ENCODE data around the gene KIRREL3. TPM values are rescaled to one million over a fixed set of nuclear protein-coding genes. Genes with fewer than 3 reads are reported as not detected.

KIRREL3 gene
- total and polyA plus RNA-seq, 4 donors, result 0.02 to 0.71 (median 0.15) TPM; not detected in 1

DNA sequence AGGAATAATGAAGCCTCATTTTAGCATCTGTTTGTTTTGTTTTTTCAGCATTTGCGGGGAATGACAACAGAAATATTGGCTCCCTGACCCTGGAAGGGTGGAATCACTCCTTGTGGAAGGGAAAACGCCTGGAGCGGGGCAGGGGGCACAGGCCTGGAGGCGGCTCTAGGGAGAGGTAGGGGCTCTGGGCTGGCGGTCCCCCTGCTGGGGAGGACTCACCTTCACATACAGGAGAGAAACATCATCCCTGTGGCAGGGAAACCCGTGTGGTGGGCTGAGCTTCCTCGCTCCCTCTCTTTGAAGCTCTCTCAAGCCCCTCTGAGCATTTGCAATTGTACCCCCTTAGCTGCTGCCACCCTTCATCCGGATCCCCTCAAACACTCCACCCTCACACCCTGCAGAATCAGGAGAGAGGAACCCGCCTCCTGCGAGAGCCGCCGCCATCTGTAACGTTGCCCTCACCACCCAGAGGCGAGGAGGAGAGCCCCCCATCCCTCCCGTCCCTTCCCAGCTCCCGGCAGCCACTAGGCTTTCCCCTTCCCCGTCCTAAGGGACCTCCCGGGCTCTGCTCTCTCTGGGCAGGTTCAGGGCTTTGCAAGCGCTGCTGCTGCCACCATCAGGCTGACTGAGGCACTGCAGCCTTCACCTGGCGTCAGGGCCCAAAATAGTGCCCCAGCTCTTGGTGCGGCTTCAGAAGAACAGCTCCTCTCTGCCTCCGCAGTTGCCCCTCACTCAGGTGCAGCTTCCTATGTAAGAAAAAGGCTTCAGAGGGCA is 10.4 kb downstream of the KIRREL3 start:
- ATAC-seq (ENCODE audit: insufficient read depth, low FRiP score) (peak; percentile 78), DNase-seq (peak; percentile 73 to 81 (median 78))
- peak; percentile 79 for TF ChIP-seq CTCF (IDR thresholded peaks at IDR 0.05; ENCODE audit: control extremely low read depth, extremely low read depth)
- Histone ChIP-seq H3K9ac (ENCODE audit: insufficient read depth in 1 of 2, low read length in 2 of 2) (no peak overlapping the region), H3K9me3 (ENCODE audit: control insufficient read depth in 4 of 4, insufficient read depth in 3 of 4, low read length in 3 of 4) (no peaks in the 10 kb centered on the region), H3K27me3 (ENCODE audit: control insufficient read depth in 3 of 3, insufficient read depth in 3 of 3, low read length in 2 of 3) (peaks cover 0 to 6% (median 3%) of the 10 kb centered on the region in 3 donors), H3K36me3 (ENCODE audit: control insufficient read depth in 4 of 4, insufficient read depth in 4 of 4, low read length in 4 of 4) (no peaks in the 10 kb centered on the region), H3K4me3 (no peak overlapping the region), H3K27ac (ENCODE audit: low read depth in 1 of 2, low read length in 1 of 2) (no peak overlapping the region), H3K4me1 (ENCODE audit: control insufficient read depth in 5 of 5, insufficient read depth in 5 of 5, low read length in 5 of 5) (no peaks in the 10 kb centered on the region)
- WGBS, 2 donors, result 27 to 32% methylated on average over 22 of the region's 22 CpGs

GRCh38 chr11:126988655-126989054 is 11.9 kb downstream of the KIRREL3 start:
- H3K4me1 ChIP-seq (ENCODE audit: control insufficient read depth in 5 of 5, insufficient read depth in 5 of 5, low read length in 5 of 5), result no peaks in the 10 kb centered on the region
- TF ChIP-seq CTCF (IDR thresholded peaks at IDR 0.05; ENCODE audit: control extremely low read depth, extremely low read depth), result no peak
- no peak for DNase-seq
- no peak for ATAC-seq (ENCODE audit: insufficient read depth, low FRiP score)
- 90 to 91% methylated on average over 7 of the region's 7 CpGs for WGBS, 2 donors
- H3K36me3 ChIP-seq (ENCODE audit: control insufficient read depth in 4 of 4, insufficient read depth in 4 of 4, low read length in 4 of 4), result no peaks in the 10 kb centered on the region
- H3K27ac ChIP-seq (ENCODE audit: low read depth in 1 of 2, low read length in 1 of 2), result no peak overlapping the region
- peaks cover 0 to 6% (median 3%) of the 10 kb centered on the region in 3 donors for H3K27me3 ChIP-seq (ENCODE audit: control insufficient read depth in 3 of 3, insufficient read depth in 3 of 3, low read length in 2 of 3)
- H3K9ac ChIP-seq (ENCODE audit: insufficient read depth in 1 of 2, low read length in 2 of 2), result no peak overlapping the region
- no peak overlapping the region for H3K4me3 ChIP-seq
- H3K9me3 ChIP-seq (ENCODE audit: control insufficient read depth in 4 of 4, insufficient read depth in 3 of 4, low read length in 3 of 4), result peaks cover 0 to under 1% (median 0%) of the 10 kb centered on the region in 4 donors

GRCh38 chr11:126981635-126982034 is 18.9 kb downstream of the KIRREL3 start:
- ATAC-seq (ENCODE audit: insufficient read depth, low FRiP score), result no peak
- Histone ChIP-seq H3K9ac (ENCODE audit: insufficient read depth in 1 of 2, low read length in 2 of 2) (no peak overlapping the region), H3K4me3 (no peak overlapping the region), H3K4me1 (ENCODE audit: control insufficient read depth in 5 of 5, insufficient read depth in 5 of 5, low read length in 5 of 5) (no peaks in the 10 kb centered on the region), H3K36me3 (ENCODE audit: control insufficient read depth in 4 of 4, insufficient read depth in 4 of 4, low read length in 4 of 4) (no peaks in the 10 kb centered on the region), H3K9me3 (ENCODE audit: control insufficient read depth in 4 of 4, insufficient read depth in 3 of 4, low read length in 3 of 4) (peaks cover 0 to 4% (median 0%) of the 10 kb centered on the region in 4 donors), H3K27ac (ENCODE audit: low read depth in 1 of 2, low read length in 1 of 2) (no peak overlapping the region), H3K27me3 (ENCODE audit: control insufficient read depth in 3 of 3, insufficient read depth in 3 of 3, low read length in 2 of 3) (peaks cover 0 to 10% (median 0%) of the 10 kb centered on the region in 3 donors)
- no peak for DNase-seq
- 86 to 88% methylated on average over 2 of the region's 2 CpGs for WGBS, 2 donors
- no peak for TF ChIP-seq CTCF (IDR thresholded peaks at IDR 0.05; ENCODE audit: control extremely low read depth, extremely low read depth)
